ENCODE measurements around the gene MUC16. TPM values are rescaled to one million over a fixed set of nuclear protein-coding genes. Genes with fewer than 3 reads are reported as not detected.
"Not testable (repeated sequence)": the region's sequence is repeated elsewhere in the genome, so short reads cannot be mapped to it uniquely, and the experiment has no call there.

The MUC16 gene
- total RNA-seq (under 1 TPM in 1 of 2 experiments, not detected in 1; under 0.01 TPM), total RNA-seq (0 to 1.5 (median 0.06) reads per million in 172 experiments)
- polyA plus RNA-seq (2013, experiment 1 of 2): 0.04 TPM
- 0.04 TPM for polyA plus RNA-seq (2013, experiment 2 of 2)

DNA sequence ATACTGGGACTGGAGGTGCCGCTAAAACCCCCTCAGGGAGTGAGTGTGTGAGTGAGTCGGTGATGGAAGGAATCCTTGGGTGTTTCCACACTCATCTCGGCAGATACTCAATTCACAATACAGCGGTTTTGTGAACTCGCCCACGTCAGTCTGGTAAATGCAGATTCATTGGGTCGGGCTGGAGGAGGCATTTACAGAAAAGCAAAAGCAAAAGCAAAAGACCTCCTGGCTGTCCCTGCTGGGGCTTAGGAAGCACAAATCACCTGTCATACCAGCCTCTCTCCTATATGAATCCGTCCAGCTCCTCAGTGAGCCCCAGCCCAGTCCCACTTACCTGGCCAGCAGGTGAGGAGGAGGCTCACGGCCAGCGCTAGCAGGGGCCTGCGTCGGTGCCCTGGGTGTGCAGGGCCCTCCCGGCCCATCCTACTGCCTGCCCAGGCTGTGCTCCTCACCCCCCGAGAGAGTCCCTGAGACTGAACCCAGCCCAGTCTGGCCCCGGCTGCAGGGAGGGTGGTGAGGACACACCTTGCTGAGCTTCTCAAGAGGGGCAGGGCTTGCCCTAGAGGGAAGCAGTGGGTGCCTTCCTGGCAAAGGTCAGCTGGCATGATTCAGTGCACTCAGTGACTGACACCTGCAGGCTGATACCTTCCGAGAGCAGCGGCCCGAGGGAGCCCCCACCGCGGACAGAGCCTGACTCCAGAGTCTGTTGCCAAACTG, at the start of gene MUC16:
Gene MUC16 (minus strand): TSS at position 475 of the 717 bp plus-strand sequence.
- H3K4me3 Mint-ChIP-seq: no peak within 1 kb of the TSS
- H3K9me3 Mint-ChIP-seq: peaks cover 5% of the 10 kb centered on the region
- no peaks in the 10 kb centered on the region for H3K4me1 ChIP-seq (ENCODE audit: insufficient read depth, low read length)
- ChIA-PET CTCF (no interaction called here), POLR2A (no interaction called here)
- no peaks in the 10 kb centered on the region for H3K9me3 ChIP-seq (ENCODE audit: control insufficient read depth in 1 of 2, insufficient read depth in 1 of 2, low read length in 2 of 2)
- peaks cover 3% of the 10 kb centered on the region in 2 experiments for H3K27me3 ChIP-seq (ENCODE audit: control insufficient read depth in 1 of 2, insufficient read depth in 2 of 2, low read length in 2 of 2)
- TF ChIP-seq CTCF (IDR thresholded peaks at IDR 0.05): no peak
- no peak within 1 kb of the TSS for H3K4me3 ChIP-seq (ENCODE audit: low read length)
- no peak within 1 kb of the TSS for H3K27ac Mint-ChIP-seq
- DNase-seq: peak in 1 of 14 experiments; percentile 41
- H3K27ac ChIP-seq (ENCODE audit: low read depth in 1 of 2, low read length in 2 of 2): no peak within 1 kb of the TSS
- H3K27me3 Mint-ChIP-seq: peaks cover 6% of the 10 kb centered on the region
- H3K36me3 Mint-ChIP-seq (ENCODE audit: low read depth): no peaks in the 10 kb centered on the region
- no peak for ATAC-seq (ENCODE audit: poor library complexity)
- no peaks in the 10 kb centered on the region for H3K4me1 Mint-ChIP-seq (ENCODE audit: low read depth)
- intact Hi-C loops (cut with DNase I, micrococcal nuclease): no loop called here
- no peaks in the 10 kb centered on the region for H3K36me3 ChIP-seq (ENCODE audit: insufficient read depth, low read length)

DNA sequence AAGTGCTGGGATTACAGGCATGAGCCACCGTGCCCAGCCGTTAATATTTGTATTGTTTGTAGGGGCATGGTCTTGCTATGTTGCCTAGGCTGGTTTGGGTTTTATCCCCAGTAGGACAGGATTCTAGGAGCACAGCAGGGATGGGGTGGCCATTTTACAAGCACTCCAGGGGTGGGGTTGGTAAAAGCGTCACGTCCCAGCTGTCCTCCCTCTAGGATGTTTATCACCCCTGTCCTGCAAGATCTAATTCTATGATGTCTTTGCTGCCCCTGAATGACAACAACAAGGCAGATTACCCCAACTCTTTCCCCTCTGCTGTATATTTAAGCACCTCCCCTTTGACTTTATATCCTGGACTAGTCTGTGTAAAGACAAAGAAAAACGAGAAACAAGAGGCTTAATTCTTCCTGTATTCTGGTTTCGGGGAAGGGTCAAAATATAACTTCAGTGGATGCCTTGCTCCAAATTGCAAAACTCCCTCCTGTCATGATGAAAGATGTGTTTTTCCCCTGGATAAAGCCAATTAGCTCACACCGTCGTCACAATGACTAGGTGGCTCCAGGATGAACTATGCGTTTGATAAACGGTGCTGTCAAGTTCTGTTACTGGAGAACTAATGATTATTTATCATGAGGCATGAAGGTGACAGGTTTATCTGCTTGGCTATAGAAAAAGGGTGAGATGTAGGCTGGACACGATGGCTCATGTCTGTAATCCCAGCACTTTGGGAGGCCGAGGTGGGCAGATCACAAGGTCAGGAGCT, 48.9 kb upstream of the MUC16 start:
- Mint-ChIP-seq H3K36me3 (ENCODE audit: low read depth) (no peaks in the 10 kb centered on the region), H3K27me3 (no peaks in the 10 kb centered on the region), H3K4me1 (ENCODE audit: low read depth) (no peaks in the 10 kb centered on the region), H3K9me3 (no peaks in the 10 kb centered on the region), H3K27ac (no peak overlapping the region), H3K4me3 (no peak overlapping the region)
- Histone ChIP-seq H3K36me3 (ENCODE audit: insufficient read depth, low read length) (no peaks in the 10 kb centered on the region), H3K27me3 (ENCODE audit: control insufficient read depth in 1 of 2, insufficient read depth in 2 of 2, low read length in 2 of 2) (no peaks in the 10 kb centered on the region), H3K27ac (ENCODE audit: low read depth in 1 of 2, low read length in 2 of 2) (no peak overlapping the region), H3K4me1 (ENCODE audit: insufficient read depth, low read length) (no peaks in the 10 kb centered on the region), H3K4me3 (ENCODE audit: low read length) (no peak overlapping the region), H3K9me3 (ENCODE audit: control insufficient read depth in 1 of 2, insufficient read depth in 1 of 2, low read length in 2 of 2) (peaks cover 0 to 5% of the 10 kb centered on the region in 2 experiments)
- ATAC-seq (ENCODE audit: poor library complexity): no peak
- POLR2A ChIA-PET: no interaction called here
- CTCF ChIA-PET: no interaction called here
- no peak for TF ChIP-seq CTCF (IDR thresholded peaks at IDR 0.05)
- DNase-seq: no peak
- intact Hi-C loops (cut with DNase I, micrococcal nuclease): no loop called here

DNA sequence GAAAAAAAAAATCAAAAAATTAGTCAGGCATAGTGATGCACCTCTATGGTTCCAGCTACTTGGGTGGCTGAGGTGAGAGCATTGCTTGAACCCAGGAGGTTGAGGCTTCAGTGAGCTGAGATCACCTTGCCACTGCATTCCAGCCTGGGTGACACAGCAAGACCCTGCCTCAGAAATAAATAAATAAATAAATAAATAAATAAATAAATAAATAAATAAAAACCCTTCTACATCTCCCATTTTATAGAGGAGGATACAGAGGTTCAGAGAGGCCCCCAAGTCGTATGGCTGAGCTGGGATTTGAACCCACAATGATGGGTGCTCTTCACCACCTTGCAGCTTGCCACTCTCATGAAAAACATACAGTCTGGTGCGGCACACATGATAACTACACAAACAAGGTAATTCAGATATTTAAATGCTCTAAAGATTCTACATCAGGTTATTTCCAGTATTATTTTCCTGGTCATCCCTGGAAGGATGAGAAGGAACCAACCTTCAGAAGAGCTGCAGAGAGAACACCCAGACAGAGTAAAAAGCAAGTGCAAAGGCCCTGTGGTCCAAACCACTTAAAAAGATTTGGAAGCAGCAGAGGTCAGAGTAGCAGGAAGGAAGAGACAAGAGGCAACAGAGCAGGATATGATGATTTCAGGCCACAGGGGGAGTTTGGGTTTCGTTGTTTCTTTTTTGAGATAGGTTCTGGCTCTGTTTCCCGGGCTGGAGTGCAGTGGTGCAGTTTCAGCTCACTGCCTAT, 47.5 kb upstream of the MUC16 start:
- H3K27me3 ChIP-seq (ENCODE audit: control insufficient read depth in 1 of 2, insufficient read depth in 2 of 2, low read length in 2 of 2): no peaks in the 10 kb centered on the region
- no peaks in the 10 kb centered on the region for H3K9me3 Mint-ChIP-seq
- ATAC-seq (ENCODE audit: poor library complexity) (no peak), DNase-seq (no peak)
- no peak overlapping the region for H3K27ac ChIP-seq (ENCODE audit: low read depth in 1 of 2, low read length in 2 of 2)
- H3K27ac Mint-ChIP-seq: no peak overlapping the region
- ChIA-PET CTCF (no interaction called here), POLR2A (no interaction called here)
- H3K36me3 Mint-ChIP-seq (ENCODE audit: low read depth): no peaks in the 10 kb centered on the region
- intact Hi-C loops (cut with DNase I, micrococcal nuclease): no loop called here
- H3K4me1 Mint-ChIP-seq (ENCODE audit: low read depth): no peaks in the 10 kb centered on the region
- TF ChIP-seq CTCF (IDR thresholded peaks at IDR 0.05): no peak
- peaks cover 0 to 5% of the 10 kb centered on the region in 2 experiments for H3K9me3 ChIP-seq (ENCODE audit: control insufficient read depth in 1 of 2, insufficient read depth in 1 of 2, low read length in 2 of 2)
- H3K4me3 Mint-ChIP-seq: no peak overlapping the region
- H3K4me3 ChIP-seq (ENCODE audit: low read length): no peak overlapping the region
- H3K36me3 ChIP-seq (ENCODE audit: insufficient read depth, low read length): no peaks in the 10 kb centered on the region
- no peaks in the 10 kb centered on the region for H3K27me3 Mint-ChIP-seq
- no peaks in the 10 kb centered on the region for H3K4me1 ChIP-seq (ENCODE audit: insufficient read depth, low read length)

- DNase-seq; H3K4me3 Mint-ChIP-seq; H3K27ac ChIP-seq (ENCODE audit: low read depth in 1 of 2, low read length in 2 of 2); CTCF ChIA-PET; H3K9me3 ChIP-seq (ENCODE audit: control insufficient read depth in 1 of 2, insufficient read depth in 1 of 2, low read length in 2 of 2); intact Hi-C loops (cut with DNase I, micrococcal nuclease); H3K4me3 ChIP-seq (ENCODE audit: low read length); ATAC-seq (ENCODE audit: poor library complexity); H3K27ac Mint-ChIP-seq; H3K36me3 ChIP-seq (ENCODE audit: insufficient read depth, low read length); H3K36me3 Mint-ChIP-seq (ENCODE audit: low read depth); H3K9me3 Mint-ChIP-seq; H3K27me3 Mint-ChIP-seq; H3K4me1 ChIP-seq (ENCODE audit: insufficient read depth, low read length); POLR2A ChIA-PET; H3K4me1 Mint-ChIP-seq (ENCODE audit: low read depth); H3K27me3 ChIP-seq (ENCODE audit: control insufficient read depth in 1 of 2, insufficient read depth in 2 of 2, low read length in 2 of 2): not testable (repeated sequence)
Observed at GRCh38 chr19:9056131-9056530, 45.9 kb upstream of the MUC16 start.

All from CD4-positive, alpha-beta T cell (primary cell).